B cell (primary cell): ENCODE results near the gene FNDC5. TPM values are rescaled to one million over a fixed set of nuclear protein-coding genes. Genes with fewer than 3 reads are reported as not detected.

Source experiments
- ATAC-seq: fragments of 200-7000 bp; cut with Tn5 transposase; one replicate; pipeline ENCODE4 v1.10.0; 2021; ENCODE audit warnings: low read depth, mild to moderate bottlenecking, moderate number of reproducible peaks, moderate library complexity
- CTCF ChIA-PET: fragments of 350-600 bp; sonication (Branson Sonifier 250); formaldehyde crosslinking; loops from one replicate; lab custom pipeline; 2021; ENCODE audit warnings: antibody characterized with exemption, inconsistent platforms; lab: Charles Lee
- POLR2A ChIA-PET: fragments of 350-600 bp; sonication (Branson Sonifier 250); formaldehyde crosslinking; loops from one replicate; lab custom pipeline; 2021; ENCODE audit warnings: antibody characterized with exemption; lab: Charles Lee
- DNase-seq: peaks from one replicate; pipeline ENCODE4 v3.0.0; 2013
- H2AFZ ChIP-seq: 2 replicates; pipeline ENCODE4 v1.6.1; 2012; ENCODE audit warnings: mild to moderate bottlenecking, low read depth, low read length; ENCODE audit not compliant: insufficient read depth, poor library complexity, severe bottlenecking
- H3K27ac ChIP-seq, 2 donors: 1 replicate in 1 of 2; 2 replicates in 1 of 2; pipeline ENCODE4 v1.5.1; 2012 to 2013; ENCODE audit warnings: low read length in 2 of 2, mild to moderate bottlenecking in 2 of 2, moderate library complexity in 1 of 2
- H3K27me3 ChIP-seq, 4 experiments: fragments of 200-600 bp in 1 of 4; sonication (generic) in 1 of 4; replicated peaks in 1 of 4; 1 replicate in 2 of 4; 2 replicates in 2 of 4; pipeline versions ENCODE4 v1.6.1 to v1.7.0; 2013 to 2016; ENCODE audit warnings: low read length in 3 of 4, mild to moderate bottlenecking in 2 of 4, mixed read lengths in 1 of 4, moderate library complexity in 1 of 4; ENCODE audit not compliant: insufficient read depth in 4 of 4, control insufficient read depth in 3 of 4; ENCODE audit errors: control extremely low read depth in 1 of 4
- H3K36me3 ChIP-seq, 2 experiments: replicated peaks in 1 of 2; 1 replicate in 1 of 2; 2 replicates in 1 of 2; pipeline versions ENCODE4 v1.6.1 to v1.7.1; 2013; ENCODE audit warnings: low read length in 1 of 2; ENCODE audit not compliant: insufficient read depth in 2 of 2, control insufficient read depth in 1 of 2; ENCODE audit errors: control extremely low read depth in 1 of 2, extremely low read depth in 1 of 2
- H3K4me1 ChIP-seq, 2 donors: fragments of 200-600 bp in 1 of 2; sonication (generic) in 1 of 2; 1 replicate in 1 of 2; 2 replicates in 1 of 2; pipeline versions ENCODE4 v1.5.1 to v1.6.1; 2013 to 2017; ENCODE audit warnings: low read length in 2 of 2; ENCODE audit not compliant: control insufficient read depth in 2 of 2, insufficient read depth in 2 of 2
- H3K4me2 ChIP-seq: replicated peaks from 2 replicates; pipeline ENCODE3; 2012; ENCODE audit warnings: mild to moderate bottlenecking, low read depth, low read length; ENCODE audit not compliant: poor library complexity, severe bottlenecking
- H3K4me3 ChIP-seq, 5 experiments: fragments of 200-600 bp in 1 of 5; sonication (generic) in 1 of 5; 1 replicate in 3 of 5; 2 replicates in 2 of 5; pipeline versions ENCODE4 v1.5.1 to v1.7.0; 2011 to 2016; ENCODE audit warnings: low read length in 4 of 5, mild to moderate bottlenecking in 4 of 5, low read depth in 2 of 5, control low read depth in 1 of 5, moderate library complexity in 1 of 5; ENCODE audit not compliant: insufficient read depth in 1 of 5; ENCODE audit errors: control extremely low read depth in 1 of 5, extremely low read depth in 1 of 5
- H3K79me2 ChIP-seq: fragments of 200-600 bp; sonication (generic); one replicate; pipeline ENCODE4 v1.6.0; 2016; ENCODE audit warnings: low read length; ENCODE audit not compliant: control insufficient read depth, insufficient read depth
- H3K9ac ChIP-seq: fragments of 200-600 bp; sonication (generic); 2 replicates; pipeline ENCODE4 v1.6.1; 2017; ENCODE audit warnings: mild to moderate bottlenecking, low read length, moderate library complexity
- H3K9me3 ChIP-seq, 3 donors: one replicate each; pipeline versions ENCODE4 v1.6.1 to v1.7.1; 2013; ENCODE audit warnings: low read length in 2 of 3; ENCODE audit not compliant: control insufficient read depth in 2 of 3, insufficient read depth in 1 of 3; ENCODE audit errors: control extremely low read depth in 1 of 3
- H4K20me1 ChIP-seq: 2 replicates; pipeline ENCODE4 v1.6.0; 2012; ENCODE audit warnings: mild to moderate bottlenecking, low read length; ENCODE audit not compliant: insufficient read depth, control insufficient read depth, poor library complexity, severe bottlenecking
- H3K27ac Mint-ChIP-seq: one replicate; pipeline ENCODE4 v1.8.0; 2021; ENCODE audit warnings: mixed read lengths
- H3K27me3 Mint-ChIP-seq: one replicate; pipeline ENCODE4 v1.8.0; 2021; ENCODE audit warnings: mixed read lengths
- H3K4me1 Mint-ChIP-seq: one replicate; pipeline ENCODE4 v1.8.0; 2021; ENCODE audit warnings: mixed read lengths
- H3K4me3 Mint-ChIP-seq: one replicate; pipeline ENCODE4 v1.8.0; 2021; ENCODE audit warnings: mixed read lengths
- H3K9me3 Mint-ChIP-seq: one replicate; pipeline ENCODE4 v1.8.0; 2022; ENCODE audit warnings: mixed read lengths; ENCODE audit not compliant: insufficient read depth
- EZH2 ChIP-seq: IDR thresholded peaks from 2 replicates; pipeline ENCODE4 v1.6.1; 2012; ENCODE audit warnings: borderline replicate concordance, low read depth, mild to moderate bottlenecking, moderate library complexity, low read length; ENCODE audit not compliant: insufficient read depth, poor library complexity, severe bottlenecking
- WGBS: methylation state at CpG from one replicate; pipeline ENCODE4 v1.1.5; 2013; ENCODE audit warnings: missing lambda C conversion rate; ENCODE audit not compliant: insufficient coverage; 5-methylcytosine and 5-hydroxymethylcytosine counted together
- intact Hi-C: fragments of 100-400 bp; cut with micrococcal nuclease; formaldehyde crosslinking; loops from one replicate; pipeline ENCODE4 v1.10.0; 2022
- polyA plus RNA-seq: library from polyadenylated mRNA; depleted of rRNA; stranded (reverse); fragments of >200 nt; gene quantifications from 2 replicates; pipeline ENCODE4 v1.2.3, GENCODE V29; 2012
- total RNA-seq, 2 donors: library from RNA; stranded (reverse); fragments of 120-200 nt in 1 of 2; gene quantifications; 1 replicate in 1 of 2; 2 replicates in 1 of 2; pipeline versions ENCODE4 v1.2.3 to v1.2.4, GENCODE V29; 2013 to 2022
- TF ChIP-seq, protein P1 (sequence below): fragments of 200-600 bp; IDR thresholded peaks from one replicate; pipeline ENCODE4 v1.8.0; 2022; ENCODE audit warnings: antibody characterized with exemption, mild to moderate bottlenecking

FNDC5 gene
- total and polyA plus RNA-seq, 2 donors (not counting 1 experiment from before 2014, with no cell fraction given): 0.76 to 2.1 TPM

DNA sequence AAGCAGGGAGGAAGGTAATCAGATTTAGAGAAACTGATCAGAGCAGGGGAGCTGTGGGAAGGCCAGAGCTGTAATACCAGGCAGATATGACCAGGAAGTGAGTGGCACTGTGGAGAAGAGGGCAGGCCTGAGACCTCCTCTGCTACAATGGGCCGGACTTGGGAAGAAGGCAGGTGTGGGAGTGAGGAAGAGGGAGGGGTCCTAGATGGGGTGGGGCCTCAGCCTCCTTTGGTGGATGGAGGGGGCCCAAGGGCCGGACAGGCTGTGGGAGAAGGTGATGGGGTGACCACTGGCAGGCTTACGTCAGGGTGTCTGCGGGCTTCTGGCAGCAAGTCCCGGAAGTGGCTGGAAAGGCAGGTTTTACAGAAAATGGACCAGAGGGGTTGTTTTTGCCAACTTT lies 10.6 kb upstream of the FNDC5 start:
- no peak overlapping the region for H2AFZ ChIP-seq
- H3K4me3 Mint-ChIP-seq: no peak overlapping the region
- ATAC-seq (no peak), DNase-seq (no peak)
- 90% methylated on average over 5 of the region's 5 CpGs for WGBS
- no peak overlapping the region for H3K4me3 ChIP-seq
- no peak overlapping the region for H3K27ac ChIP-seq
- H3K36me3 ChIP-seq: no peaks in the 10 kb centered on the region
- H3K79me2 ChIP-seq: no peaks in the 10 kb centered on the region
- H3K27me3 ChIP-seq: peaks cover 0 to 35% (median 6%) of the 10 kb centered on the region in 4 experiments
- no peaks in the 10 kb centered on the region for H3K9me3 ChIP-seq
- H3K4me2 ChIP-seq: no peak overlapping the region
- H3K4me1 Mint-ChIP-seq: peaks cover 6% of the 10 kb centered on the region
- no peak overlapping the region for H3K9ac ChIP-seq
- CTCF ChIA-PET: interaction anchor here (1.2 to 2.0 kb wide), 2 partner anchors 10 to 361 kb away, joined by 3 to 8 read pairs; no protein-coding TSS in a partner anchor
- peak overlapping the region; percentile 20 for H3K27ac Mint-ChIP-seq
- peaks cover 36% of the 10 kb centered on the region for H3K27me3 Mint-ChIP-seq
- H3K4me1 ChIP-seq: peaks cover 0 to 4% of the 10 kb centered on the region in 2 donors
- intact Hi-C loops: no loop called here
- TF ChIP-seq, protein P1, sequence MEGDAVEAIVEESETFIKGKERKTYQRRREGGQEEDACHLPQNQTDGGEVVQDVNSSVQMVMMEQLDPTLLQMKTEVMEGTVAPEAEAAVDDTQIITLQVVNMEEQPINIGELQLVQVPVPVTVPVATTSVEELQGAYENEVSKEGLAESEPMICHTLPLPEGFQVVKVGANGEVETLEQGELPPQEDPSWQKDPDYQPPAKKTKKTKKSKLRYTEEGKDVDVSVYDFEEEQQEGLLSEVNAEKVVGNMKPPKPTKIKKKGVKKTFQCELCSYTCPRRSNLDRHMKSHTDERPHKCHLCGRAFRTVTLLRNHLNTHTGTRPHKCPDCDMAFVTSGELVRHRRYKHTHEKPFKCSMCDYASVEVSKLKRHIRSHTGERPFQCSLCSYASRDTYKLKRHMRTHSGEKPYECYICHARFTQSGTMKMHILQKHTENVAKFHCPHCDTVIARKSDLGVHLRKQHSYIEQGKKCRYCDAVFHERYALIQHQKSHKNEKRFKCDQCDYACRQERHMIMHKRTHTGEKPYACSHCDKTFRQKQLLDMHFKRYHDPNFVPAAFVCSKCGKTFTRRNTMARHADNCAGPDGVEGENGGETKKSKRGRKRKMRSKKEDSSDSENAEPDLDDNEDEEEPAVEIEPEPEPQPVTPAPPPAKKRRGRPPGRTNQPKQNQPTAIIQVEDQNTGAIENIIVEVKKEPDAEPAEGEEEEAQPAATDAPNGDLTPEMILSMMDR: no peak
- TF ChIP-seq EZH2: no peak
- POLR2A ChIA-PET: no interaction called here
- H3K9me3 Mint-ChIP-seq: no peaks in the 10 kb centered on the region
- H4K20me1 ChIP-seq: no peaks in the 10 kb centered on the region

GRCh38 chr1:32878637-32879041 lies 7.9 kb upstream of the FNDC5 start:
- POLR2A ChIA-PET: no interaction called here
- no peak overlapping the region for H3K4me3 Mint-ChIP-seq
- no peak for TF ChIP-seq EZH2
- TF ChIP-seq, protein P1: no peak

More at GRCh38 chr1:32878637-32879041, 7.9 kb upstream of the FNDC5 start:
- Mint-ChIP-seq H3K27me3 (peaks cover 32% of the 10 kb centered on the region), H3K9me3 (no peaks in the 10 kb centered on the region), H3K27ac (no peak overlapping the region), H3K4me1 (peaks cover 11% of the 10 kb centered on the region)
- Histone ChIP-seq H3K36me3 (no peaks in the 10 kb centered on the region), H2AFZ (no peak overlapping the region), H3K27me3 (peaks cover 0 to 36% (median 8%) of the 10 kb centered on the region in 4 experiments), H4K20me1 (no peaks in the 10 kb centered on the region), H3K4me2 (no peak overlapping the region), H3K4me3 (no peak overlapping the region), H3K79me2 (no peaks in the 10 kb centered on the region), H3K4me1 (peaks cover 0 to 12% of the 10 kb centered on the region in 2 donors), H3K27ac (no peak overlapping the region), H3K9ac (no peak overlapping the region), H3K9me3 (no peaks in the 10 kb centered on the region)
- no peak for ATAC-seq
- peak; percentile 2 for DNase-seq
- CTCF ChIA-PET: no interaction called here
- intact Hi-C loops: loop anchor here (10.0 kb wide), 1 partner anchor 54 kb away; no protein-coding TSS in a partner anchor
- 88% methylated on average over 1 of the region's 5 CpGs for WGBS
